ENCODE results near the gene CABP1. TPM values are rescaled to one million over a fixed set of nuclear protein-coding genes. Genes with fewer than 3 reads are reported as not detected.
"Not testable (repeated sequence)": the region's sequence is repeated elsewhere in the genome, so short reads cannot be mapped to it uniquely, and the experiment has no call there.

Gene CABP1
- total RNA-seq, 1 donor from 2014 or later = 4.2 TPM

GRCh38 chr12:120598674-120599463, 41.6 kb upstream of the CABP1 start:
- Histone ChIP-seq H3K27me3 (ENCODE audit: low read depth) (peaks cover 6% of the 10 kb centered on the region), H3K9me3 (replicated peaks) (no peaks in the 10 kb centered on the region), H3K36me3 (no peaks in the 10 kb centered on the region), H3K27ac (replicated peaks) (peak overlapping the region; percentile 18), H3K4me1 (peaks cover 7% of the 10 kb centered on the region), H3K4me3 (no peak overlapping the region)
- intact Hi-C loops (cut with micrococcal nuclease) = no loop called here
- TF ChIP-seq CTCF (IDR thresholded peaks at IDR 0.05; ENCODE audit: borderline replicate concordance) = no peak
- DNase-seq = no peak

GRCh38 chr12:120599672-120600552, 40.5 kb upstream of the CABP1 start:
- intact Hi-C loops (cut with micrococcal nuclease) = no loop called here
- no peak for TF ChIP-seq CTCF (IDR thresholded peaks at IDR 0.05; ENCODE audit: borderline replicate concordance)
- H3K4me3 ChIP-seq = no peak overlapping the region
- peaks cover 7% of the 10 kb centered on the region for H3K4me1 ChIP-seq
- no peak overlapping the region for H3K27ac ChIP-seq (replicated peaks)
- no peaks in the 10 kb centered on the region for H3K9me3 ChIP-seq (replicated peaks)
- H3K36me3 ChIP-seq = no peaks in the 10 kb centered on the region
- DNase-seq = no peak
- H3K27me3 ChIP-seq (ENCODE audit: low read depth) = peaks cover 6% of the 10 kb centered on the region

DNA sequence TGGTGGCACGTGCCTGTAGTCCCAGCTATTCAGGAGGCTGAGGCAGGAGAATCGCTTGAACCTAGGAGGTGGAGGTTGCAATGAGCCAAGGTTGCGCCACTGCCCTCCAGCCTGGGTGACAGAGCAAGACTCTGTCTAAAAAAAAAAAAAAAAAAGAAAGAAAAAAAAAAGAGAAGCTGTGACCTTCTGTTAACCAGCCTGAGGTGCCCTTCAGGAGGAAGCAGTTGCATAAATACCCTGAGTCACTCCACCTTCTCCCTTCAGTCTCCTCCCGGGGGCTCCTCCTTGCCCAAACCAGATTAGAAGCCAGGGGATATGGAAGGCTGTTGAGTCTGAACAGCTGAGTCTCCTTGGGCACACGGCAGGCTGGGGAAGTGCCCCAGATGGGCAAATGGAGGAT, 38.0 kb upstream of the CABP1 start:
- H3K27ac ChIP-seq (replicated peaks); H3K36me3 ChIP-seq; intact Hi-C loops (cut with micrococcal nuclease); H3K27me3 ChIP-seq (ENCODE audit: low read depth); H3K4me3 ChIP-seq; H3K9me3 ChIP-seq (replicated peaks); H3K4me1 ChIP-seq; DNase-seq: not testable (repeated sequence)

DNA sequence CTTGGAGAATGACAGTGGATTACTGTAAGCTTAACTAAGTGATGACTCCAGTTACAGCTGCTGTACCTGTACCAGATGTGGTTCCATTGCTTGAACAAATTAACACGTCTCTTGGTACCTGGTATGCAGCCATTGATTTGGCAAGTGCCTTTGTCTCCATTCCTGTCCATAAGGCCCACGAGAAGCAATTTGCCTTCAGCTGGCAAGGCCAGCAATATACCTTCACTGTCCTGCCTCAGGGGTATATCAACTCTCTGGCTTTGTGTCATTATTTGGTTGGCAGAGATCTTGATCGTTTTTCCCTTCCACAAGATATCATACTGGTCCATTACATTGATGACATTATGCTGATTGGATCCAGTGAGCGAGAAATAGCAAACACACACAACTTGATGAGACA, 29.9 kb upstream of the CABP1 start:
- no peak for TF ChIP-seq CTCF (IDR thresholded peaks at IDR 0.05; ENCODE audit: borderline replicate concordance)
- Histone ChIP-seq H3K27ac (replicated peaks) (no peak overlapping the region), H3K36me3 (no peaks in the 10 kb centered on the region), H3K4me3 (no peak overlapping the region), H3K27me3 (ENCODE audit: low read depth) (peaks cover 3% of the 10 kb centered on the region), H3K9me3 (replicated peaks) (no peaks in the 10 kb centered on the region), H3K4me1 (no peaks in the 10 kb centered on the region)
- intact Hi-C loops (cut with micrococcal nuclease) = no loop called here
- DNase-seq = no peak

GRCh38 chr12:120611534-120611933, 28.9 kb upstream of the CABP1 start:
- H3K9me3 ChIP-seq (replicated peaks); H3K4me1 ChIP-seq; H3K4me3 ChIP-seq; H3K36me3 ChIP-seq; intact Hi-C loops (cut with micrococcal nuclease); H3K27me3 ChIP-seq (ENCODE audit: low read depth); H3K27ac ChIP-seq (replicated peaks); DNase-seq: not testable (repeated sequence)

GRCh38 chr12:120614848-120615247, 25.6 kb upstream of the CABP1 start:
- Histone ChIP-seq H3K9me3 (replicated peaks) (no peaks in the 10 kb centered on the region), H3K27ac (replicated peaks) (no peak overlapping the region), H3K4me1 (no peaks in the 10 kb centered on the region), H3K27me3 (ENCODE audit: low read depth) (peaks cover 28% of the 10 kb centered on the region), H3K4me3 (no peak overlapping the region), H3K36me3 (no peaks in the 10 kb centered on the region)
- intact Hi-C loops (cut with micrococcal nuclease) = no loop called here
- DNase-seq = no peak
- no peak for TF ChIP-seq CTCF (IDR thresholded peaks at IDR 0.05; ENCODE audit: borderline replicate concordance)

- peaks cover 45% of the 10 kb centered on the region for H3K27me3 ChIP-seq (ENCODE audit: low read depth)
- DNase-seq; H3K9me3 ChIP-seq (replicated peaks); intact Hi-C loops (cut with micrococcal nuclease); H3K4me1 ChIP-seq; H3K4me3 ChIP-seq; H3K27ac ChIP-seq (replicated peaks); H3K36me3 ChIP-seq: not testable (repeated sequence)
Measured at GRCh38 chr12:120617193-120617592, 23.2 kb upstream of the CABP1 start.

GRCh38 chr12:120617767-120618166, 22.7 kb upstream of the CABP1 start:
- H3K9me3 ChIP-seq (replicated peaks); H3K4me3 ChIP-seq; H3K36me3 ChIP-seq; DNase-seq; H3K27ac ChIP-seq (replicated peaks); H3K4me1 ChIP-seq; intact Hi-C loops (cut with micrococcal nuclease): not testable (repeated sequence)
- H3K27me3 ChIP-seq (ENCODE audit: low read depth) = peaks cover 45% of the 10 kb centered on the region

Measured in left ventricle myocardium inferior (tissue), 1 donor.